H1 (cell line): Measurements from ENCODE around the gene SCAMP4. TPM values are rescaled to one million over a fixed set of nuclear protein-coding genes. Genes with fewer than 3 reads are reported as not detected.
A peak's percentile ranks its signal among the peaks of the same experiment; 100 is the strongest.

Experiments
- CTCF ChIA-PET: fragments of 300-600 bp; sonication (Branson Sonifier 250); formaldehyde crosslinking; loops from one replicate; lab custom pipeline; 2021; ENCODE audit not compliant: partially characterized antibody; lab: Charles Lee
- POLR2A ChIA-PET: fragments of 300-600 bp; sonication (Branson Sonifier 250); formaldehyde crosslinking; loops from one replicate; lab custom pipeline; 2021; ENCODE audit warnings: inconsistent platforms; ENCODE audit not compliant: partially characterized antibody; lab: Charles Lee
- DNase-seq, 2 experiments: peaks; one replicate each; pipeline versions ENCODE4 v3.0.0 to v3.0.0-alpha.2; 2010 to 2022; ENCODE audit warnings: low spot score in 2 of 2, low read depth in 1 of 2, mixed read lengths in 1 of 2
- FAIRE-seq: peaks from 2 replicates; lab custom pipeline; 2011; peaks lifted over from hg19 to GRCh38; lab: Jason Lieb, UNC
- H2AFZ ChIP-seq: 2 replicates; pipeline ENCODE4 v1.8.1; 2012; ENCODE audit warnings: low read length, inconsistent platforms
- H2AK5ac ChIP-seq: 2 replicates; pipeline ENCODE4 v1.6.1; 2013; ENCODE audit warnings: low read depth, low read length
- H2BK120ac ChIP-seq: replicated peaks from 2 replicates; pipeline ENCODE3; 2013; ENCODE audit warnings: low read depth, low read length, inconsistent platforms
- H2BK12ac ChIP-seq: 2 replicates; pipeline ENCODE4 v1.6.1; 2013; ENCODE audit warnings: low read depth, low read length
- H2BK15ac ChIP-seq: 2 replicates; pipeline ENCODE4 v1.6.1; 2013; ENCODE audit warnings: low read length
- H2BK20ac ChIP-seq: 2 replicates; pipeline ENCODE4 v1.6.1; 2013; ENCODE audit warnings: low read length
- H2BK5ac ChIP-seq: 2 replicates; pipeline ENCODE4 v1.6.1; 2013; ENCODE audit warnings: low read depth, low read length
- H3K14ac ChIP-seq: 2 replicates; pipeline ENCODE4 v1.6.1; 2013; ENCODE audit warnings: inconsistent platforms; ENCODE audit not compliant: insufficient read length
- H3K18ac ChIP-seq: 2 replicates; pipeline ENCODE4 v1.6.1; 2013; ENCODE audit warnings: low read length; ENCODE audit errors: extremely low read depth
- H3K23ac ChIP-seq: 2 replicates; pipeline ENCODE4 v1.6.1; 2013; ENCODE audit warnings: inconsistent platforms; ENCODE audit not compliant: insufficient read length
- H3K23me2 ChIP-seq: 2 replicates; pipeline ENCODE4 v1.6.1; 2013; ENCODE audit warnings: low read depth, low read length
- H3K27ac ChIP-seq: 2 replicates; pipeline ENCODE4 v1.6.1; 2011; ENCODE audit warnings: low read depth, low read length, inconsistent platforms
- H3K27me3 ChIP-seq, 4 experiments: replicated peaks in 1 of 4; 1 replicate in 1 of 4; 2 replicates in 3 of 4; pipeline versions ENCODE4 v1.6.1 to v1.8.1; 2011 to 2013; ENCODE audit warnings: low read length in 3 of 4, mild to moderate bottlenecking in 3 of 4, inconsistent platforms in 2 of 4, mixed read lengths in 2 of 4, moderate library complexity in 1 of 4; ENCODE audit not compliant: control insufficient read depth in 3 of 4, insufficient read depth in 3 of 4; ENCODE audit errors: extremely low read depth in 1 of 4
- H3K36me3 ChIP-seq, 4 experiments: 2 replicates each; pipeline versions ENCODE4 v1.6.1 to v1.8.1; 2011 to 2013; ENCODE audit warnings: mild to moderate bottlenecking in 4 of 4, low read length in 3 of 4, moderate library complexity in 2 of 4, control low read depth in 1 of 4, inconsistent platforms in 1 of 4; ENCODE audit not compliant: insufficient read depth in 4 of 4, control insufficient read depth in 2 of 4
- H3K4ac ChIP-seq: replicated peaks from 2 replicates; pipeline ENCODE3; 2013; ENCODE audit warnings: low read length, low read depth, mixed read lengths, inconsistent platforms; ENCODE audit not compliant: insufficient read length
- H3K4me1 ChIP-seq, 4 experiments: replicated peaks in 1 of 4; 1 replicate in 1 of 4; 2 replicates in 3 of 4; pipeline versions ENCODE4 v1.6.1 to v1.8.1; 2011 to 2013; ENCODE audit warnings: low read length in 3 of 4, inconsistent platforms in 2 of 4, mixed read lengths in 1 of 4; ENCODE audit not compliant: insufficient read depth in 4 of 4, control insufficient read depth in 3 of 4
- H3K4me2 ChIP-seq, 2 experiments: 2 replicates each; pipeline versions ENCODE4 v1.6.1 to v1.8.1; 2011 to 2013; ENCODE audit warnings: low read depth in 2 of 2, low read length in 2 of 2, control low read depth in 1 of 2, inconsistent platforms in 1 of 2, mild to moderate bottlenecking in 1 of 2; ENCODE audit not compliant: insufficient read depth in 1 of 2
- H3K4me3 ChIP-seq, 4 experiments: fragments of 200-600, 300-600 bp in 1 of 4; sonication (generic), shearing (Covaris generic), sonication (Bioruptor Twin) in 1 of 4; 2 replicates each; pipeline versions ENCODE4 v1.5.1 to v1.8.1; 2011 to 2016; ENCODE audit warnings: low read length in 4 of 4, low read depth in 3 of 4, control low read depth in 2 of 4, inconsistent platforms in 2 of 4, mild to moderate bottlenecking in 2 of 4, mixed read lengths in 1 of 4, moderate library complexity in 1 of 4; ENCODE audit not compliant: insufficient read depth in 2 of 4; ENCODE audit errors: extremely low read depth in 1 of 4
- H3K56ac ChIP-seq: replicated peaks from 2 replicates; pipeline ENCODE3; 2013; ENCODE audit warnings: low read depth, mild to moderate bottlenecking, mixed read lengths, low read length, inconsistent platforms; ENCODE audit not compliant: insufficient read length
- H3K79me1 ChIP-seq: 2 replicates; pipeline ENCODE4 v1.6.1; 2013; ENCODE audit warnings: low read depth, low read length, control low read depth
- H3K79me2 ChIP-seq, 2 experiments: 2 replicates each; pipeline versions ENCODE4 v1.6.1 to v1.8.1; 2012 to 2013; ENCODE audit warnings: low read length in 2 of 2, mild to moderate bottlenecking in 2 of 2, inconsistent platforms in 1 of 2; ENCODE audit not compliant: insufficient read depth in 2 of 2, control insufficient read depth in 1 of 2
- H3K9ac ChIP-seq, 4 experiments: replicated peaks in 1 of 4; 1 replicate in 1 of 4; 2 replicates in 3 of 4; pipeline versions ENCODE4 v1.6.1 to v1.8.1; 2011 to 2013; ENCODE audit warnings: low read depth in 3 of 4, low read length in 3 of 4, control low read depth in 2 of 4, mild to moderate bottlenecking in 2 of 4, moderate library complexity in 2 of 4, inconsistent platforms in 1 of 4; ENCODE audit errors: extremely low read depth in 1 of 4
- H3K9me3 ChIP-seq, 2 experiments: 2 replicates each; pipeline versions ENCODE4 v1.6.1 to v1.8.1; 2012 to 2013; ENCODE audit warnings: mild to moderate bottlenecking in 2 of 2, moderate library complexity in 2 of 2, control low read depth in 1 of 2, inconsistent platforms in 1 of 2, low read depth in 1 of 2, low read length in 1 of 2, mixed read lengths in 1 of 2; ENCODE audit not compliant: insufficient read depth in 2 of 2
- H4K20me1 ChIP-seq, 2 experiments: replicated peaks in 1 of 2; 2 replicates each; pipeline versions ENCODE3 to v1.8.1; 2011 to 2013; ENCODE audit warnings: inconsistent platforms in 2 of 2, low read length in 2 of 2, mild to moderate bottlenecking in 1 of 2; ENCODE audit not compliant: insufficient read depth in 2 of 2, control insufficient read depth in 1 of 2
- H4K5ac ChIP-seq: 2 replicates; pipeline ENCODE4 v1.6.1; 2013; ENCODE audit warnings: low read length, low read depth, mixed read lengths, inconsistent platforms; ENCODE audit not compliant: insufficient read length
- H4K8ac ChIP-seq: 2 replicates; pipeline ENCODE4 v1.8.0; 2013; ENCODE audit warnings: mild to moderate bottlenecking, moderate library complexity, low read length, inconsistent platforms; ENCODE audit not compliant: insufficient read depth; ENCODE audit errors: extremely low read depth
- H4K91ac ChIP-seq: replicated peaks from 2 replicates; pipeline ENCODE3; 2013; ENCODE audit warnings: low read length, mixed read lengths, inconsistent platforms; ENCODE audit not compliant: insufficient read length
- GTF2F1 ChIP-seq: IDR thresholded peaks from 2 replicates; pipeline ENCODE4 v1.6.1; 2012; ENCODE audit warnings: low read depth, low read length, improper control_type of control experiment, borderline replicate concordance
- HDAC6 ChIP-seq: IDR thresholded peaks from one replicate; pipeline ENCODE4 v1.7.1; 2012; ENCODE audit warnings: low read depth, mild to moderate bottlenecking, inconsistent platforms, low read length, moderate library complexity
- KDM1A ChIP-seq: fragments of 200-600, 300-600 bp; sonication (generic); IDR thresholded peaks from 2 replicates; pipeline ENCODE4 v1.7.1; 2016; ENCODE audit warnings: mild to moderate bottlenecking, low read length, borderline replicate concordance
- KDM4A ChIP-seq: IDR thresholded peaks from one replicate; pipeline ENCODE4 v1.7.1; 2012; ENCODE audit warnings: low read depth, mild to moderate bottlenecking, moderate library complexity, low read length, inconsistent platforms; ENCODE audit not compliant: severe bottlenecking
- PHF8 ChIP-seq: fragments of 200-600 bp; sonication (generic); conservative IDR thresholded peaks from 2 replicates; pipeline ENCODE4 v1.7.1; 2012; ENCODE audit warnings: low read depth, mild to moderate bottlenecking, inconsistent platforms, low read length, moderate library complexity
- RBBP5 ChIP-seq: IDR thresholded peaks from 2 replicates; pipeline ENCODE4 v1.7.1; 2012; ENCODE audit warnings: low read depth, mild to moderate bottlenecking, inconsistent platforms, low read length, moderate library complexity, borderline replicate concordance
- TAF7 ChIP-seq: optimal IDR thresholded peaks from 2 replicates; pipeline ENCODE3; 2011; ENCODE audit warnings: low read depth, mild to moderate bottlenecking, inconsistent platforms, low read length, moderate library complexity, borderline replicate concordance
- YY1 ChIP-seq: IDR thresholded peaks from 2 replicates; pipeline ENCODE4 v1.6.1; 2011; ENCODE audit warnings: low read depth, mild to moderate bottlenecking, low read length
- WGBS, 2 experiments: shearing (Covaris generic) in 1 of 2; methylation state at CpG; one replicate each; pipeline versions ENCODE4 v1.1.6 to v1.1.7; 2013 to 2015; ENCODE audit warnings: low lambda C conversion rate in 2 of 2, mixed read lengths in 2 of 2, inconsistent platforms in 1 of 2, low coverage in 1 of 2, missing lambda C conversion rate in 1 of 2; ENCODE audit not compliant: insufficient replicate concordance in 2 of 2, insufficient coverage in 1 of 2, insufficient read length in 1 of 2; ENCODE audit errors: extremely low coverage in 1 of 2, missing lambda C conversion rate in 1 of 2; 5-methylcytosine and 5-hydroxymethylcytosine counted together
- polyA plus RNA-seq, 7 experiments: library from polyadenylated mRNA; depleted of rRNA in 3 of 7; stranded (reverse) in 5 of 7; unstranded in 2 of 7; fragments of >200 nt in 5 of 7; fragments of 200-250 nt in 2 of 7; gene quantifications; 1 replicate in 5 of 7; 2 replicates in 1 of 7; 4 replicates in 1 of 7; pipeline versions ENCODE4 v1.2.1 to v1.2.3, GENCODE V29; 2011 to 2013; ENCODE audit warnings: missing spikeins in 2 of 7, mixed read lengths in 2 of 7
- total RNA-seq: library from RNA; stranded (reverse); fragmentation: NEBNext Ultra II Directional; extraction: Animal tissue kit (Norgen Biotek cat#: 25700); gene quantifications from 2 replicates; pipeline ENCODE4 v1.2.1, GENCODE V29; 2021
- TF ChIP-seq, protein P1 (sequence below), 3 experiments: IDR thresholded peaks; 1 replicate in 2 of 3; 2 replicates in 1 of 3; pipeline versions ENCODE4 v1.5.1 to v1.6.1; 2011; ENCODE audit warnings: low read length in 3 of 3, mild to moderate bottlenecking in 3 of 3, inconsistent platforms in 2 of 3, low read depth in 1 of 3, moderate library complexity in 1 of 3; ENCODE audit not compliant: insufficient read depth in 1 of 3; ENCODE audit errors: control extremely low read depth in 1 of 3

SCAMP4 gene
- total and polyA plus RNA-seq, 2 of the 8 experiments (the other 6 are each of a cell fraction or from before 2014, with no cell fraction given): 17.1 to 61.4 TPM

DNA sequence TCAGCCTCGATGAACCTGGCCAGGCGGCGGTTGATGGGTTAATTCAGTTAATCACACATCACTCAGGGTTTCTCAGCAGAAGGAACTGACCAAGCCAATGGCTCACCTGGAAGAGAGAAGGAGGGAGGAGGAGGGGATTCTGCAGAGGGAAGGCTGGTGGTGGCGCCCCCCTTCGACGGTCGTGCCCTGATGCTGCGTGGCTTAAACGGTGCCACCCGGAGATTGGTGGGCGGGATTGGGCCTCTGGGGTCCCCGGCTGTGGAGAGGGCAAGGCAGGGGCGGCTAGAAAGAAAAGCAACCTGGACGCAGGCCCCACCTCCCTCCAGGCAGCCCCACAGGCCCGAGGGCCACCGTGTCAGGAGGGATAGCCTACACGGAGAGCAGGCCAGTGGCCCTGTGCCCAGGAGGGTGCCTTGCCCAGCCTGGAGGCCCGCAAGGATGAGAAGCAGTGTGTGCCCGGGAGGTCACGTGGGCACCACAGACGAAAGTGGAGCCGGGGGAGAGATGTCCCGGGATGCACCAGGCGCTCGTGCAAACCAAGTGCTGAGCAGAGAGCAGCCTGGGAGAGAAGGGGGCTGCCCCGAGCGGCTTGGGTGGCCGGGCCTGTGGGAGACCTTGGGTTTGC is 51.8 kb downstream of the SCAMP4 start:
- CTCF ChIA-PET: interaction anchor here (0.7 to 2.6 kb wide), 9 partner anchors 10 to 33 kb away, joined by 3 to 23 read pairs (median 3); no protein-coding TSS in a partner anchor
- no peak for TF ChIP-seq PHF8
- no peak for TF ChIP-seq TAF7
- TF ChIP-seq HDAC6: no peak
- TF ChIP-seq, protein P1, sequence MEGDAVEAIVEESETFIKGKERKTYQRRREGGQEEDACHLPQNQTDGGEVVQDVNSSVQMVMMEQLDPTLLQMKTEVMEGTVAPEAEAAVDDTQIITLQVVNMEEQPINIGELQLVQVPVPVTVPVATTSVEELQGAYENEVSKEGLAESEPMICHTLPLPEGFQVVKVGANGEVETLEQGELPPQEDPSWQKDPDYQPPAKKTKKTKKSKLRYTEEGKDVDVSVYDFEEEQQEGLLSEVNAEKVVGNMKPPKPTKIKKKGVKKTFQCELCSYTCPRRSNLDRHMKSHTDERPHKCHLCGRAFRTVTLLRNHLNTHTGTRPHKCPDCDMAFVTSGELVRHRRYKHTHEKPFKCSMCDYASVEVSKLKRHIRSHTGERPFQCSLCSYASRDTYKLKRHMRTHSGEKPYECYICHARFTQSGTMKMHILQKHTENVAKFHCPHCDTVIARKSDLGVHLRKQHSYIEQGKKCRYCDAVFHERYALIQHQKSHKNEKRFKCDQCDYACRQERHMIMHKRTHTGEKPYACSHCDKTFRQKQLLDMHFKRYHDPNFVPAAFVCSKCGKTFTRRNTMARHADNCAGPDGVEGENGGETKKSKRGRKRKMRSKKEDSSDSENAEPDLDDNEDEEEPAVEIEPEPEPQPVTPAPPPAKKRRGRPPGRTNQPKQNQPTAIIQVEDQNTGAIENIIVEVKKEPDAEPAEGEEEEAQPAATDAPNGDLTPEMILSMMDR (IDR thresholded peaks at IDR 0.05; ENCODE audit: control extremely low read depth in 1 of 3, insufficient read depth in 1 of 3, low read depth in 1 of 3, low read length in 3 of 3): peak; percentile 47 to 80 (median 68)
- TF ChIP-seq RBBP5: no peak
- TF ChIP-seq KDM4A: no peak
- TF ChIP-seq YY1: no peak
- TF ChIP-seq KDM1A: no peak
- TF ChIP-seq GTF2F1: no peak

More for the DNA sequence above, 51.8 kb downstream of the SCAMP4 start:
- no peak overlapping the region for H2BK120ac ChIP-seq
- FAIRE-seq (no peak), DNase-seq (peak in 1 of 2 experiments; percentile 81)
- no peak overlapping the region for H2BK15ac ChIP-seq
- peaks cover 24% of the 10 kb centered on the region for H3K79me1 ChIP-seq
- peaks cover 20 to 86% of the 10 kb centered on the region in 2 experiments for H3K79me2 ChIP-seq
- POLR2A ChIA-PET: interaction anchor here (0.8 kb wide), 1 partner anchor 51 kb away, joined by 3 read pairs; no protein-coding TSS in a partner anchor
- H4K5ac ChIP-seq: no peak overlapping the region
- H2AFZ ChIP-seq: no peak overlapping the region
- no peak overlapping the region for H3K27ac ChIP-seq
- no peak overlapping the region for H3K9ac ChIP-seq
- 77% methylated on average over 28 of the region's 28 CpGs; no CpG with 5 or more reads in 1 of the 2 experiments for WGBS, 2 experiments
- no peak overlapping the region for H3K4me2 ChIP-seq
- H3K36me3 ChIP-seq: no peaks in the 10 kb centered on the region; a peak in 2 of 8 replicates
- H3K27me3 ChIP-seq: no peaks in the 10 kb centered on the region
- H3K9me3 ChIP-seq: no peaks in the 10 kb centered on the region
- no peak overlapping the region for H2BK12ac ChIP-seq
- H3K56ac ChIP-seq: no peak overlapping the region
- no peak overlapping the region for H3K23ac ChIP-seq
- H3K4me1 ChIP-seq: peaks cover 0 to 14% (median 9%) of the 10 kb centered on the region in 4 experiments; a peak in 5 of 7 replicates
- H2BK20ac ChIP-seq: no peak overlapping the region
- no peak overlapping the region for H2BK5ac ChIP-seq
- H3K23me2 ChIP-seq: no peaks in the 10 kb centered on the region
- no peak overlapping the region for H3K4me3 ChIP-seq
- H4K8ac ChIP-seq: peak overlapping the region; percentile 79; the same call in 1 of the 2 replicates
- H4K20me1 ChIP-seq: peaks cover 46 to 61% of the 10 kb centered on the region in 2 experiments
- no peak overlapping the region for H3K4ac ChIP-seq
- H2AK5ac ChIP-seq: no peak overlapping the region
- H3K18ac ChIP-seq: no peak overlapping the region; the same call in 1 of the 2 replicates
- H4K91ac ChIP-seq: no peak overlapping the region
- H3K14ac ChIP-seq: no peak overlapping the region
